Gastroesophageal sphincter (tissue), 4 donors: ENCODE measurements around the gene SYT1. TPM values are rescaled to one million over a fixed set of nuclear protein-coding genes. Genes with fewer than 3 reads are reported as not detected.

Experiments used
- ATAC-seq: fragments of 150-250 bp; one replicate; pipeline ENCODE4 v1.9.1; 2016; ENCODE audit warnings: mild to moderate bottlenecking, moderate library complexity
- H3K27ac ChIP-seq, 4 donors: fragments of 200-600 bp; sonication (generic) in 3 of 4; 1 replicate in 3 of 4; 2 replicates in 1 of 4; pipeline ENCODE4 v1.5.1; 2016 to 2019
- H3K27me3 ChIP-seq: fragments of 200-600 bp; sonication (generic); one replicate; pipeline ENCODE4 v1.5.1; 2019
- H3K36me3 ChIP-seq, 2 donors: fragments of 200-600 bp; sonication (generic); one replicate each; pipeline ENCODE4 v1.5.1; 2019; ENCODE audit warnings: control low read depth in 1 of 2
- H3K4me1 ChIP-seq, 3 donors: fragments of 200-600 bp; sonication (generic); 1 replicate in 2 of 3; 2 replicates in 1 of 3; pipeline ENCODE4 v1.5.1; 2016 to 2019; ENCODE audit warnings: control low read depth in 2 of 3
- H3K4me3 ChIP-seq, 2 donors: fragments of 200-600 bp; sonication (generic); one replicate each; pipeline ENCODE4 v1.5.1; 2019; ENCODE audit warnings: mild to moderate bottlenecking in 1 of 2, moderate library complexity in 1 of 2
- H3K9me3 ChIP-seq, 3 donors: fragments of 200-600 bp; sonication (generic); one replicate each; pipeline ENCODE4 v1.5.1; 2017 to 2019; ENCODE audit warnings: control low read depth in 2 of 3
- EP300 ChIP-seq: sonication (generic); formaldehyde crosslinking; IDR thresholded peaks from one replicate; pipeline ENCODE4 v1.6.1; 2017; ENCODE audit warnings: antibody characterized with exemption, mild to moderate bottlenecking
- POLR2A ChIP-seq, 2 donors: fragments of 450-650 bp; IDR thresholded peaks; one replicate each; pipeline ENCODE4 v1.6.1; 2017; ENCODE audit warnings: antibody characterized with exemption in 2 of 2, mild to moderate bottlenecking in 2 of 2, moderate library complexity in 1 of 2
- POLR2AphosphoS5 ChIP-seq: sonication (generic); formaldehyde crosslinking; IDR thresholded peaks from one replicate; pipeline ENCODE4 v1.6.1; 2017; ENCODE audit warnings: antibody characterized with exemption
- WGBS, 2 donors: methylation state at CpG; one replicate each; pipeline ENCODE4 v1.1.5; 2018; ENCODE audit warnings: low coverage in 1 of 2; 5-methylcytosine and 5-hydroxymethylcytosine counted together
- total RNA-seq, 4 donors: library from RNA; depleted of rRNA; stranded (reverse); fragments of >200 nt; gene quantifications; one replicate each; pipeline ENCODE4 v1.1.0, GENCODE V29; 2016
- TF ChIP-seq, protein P1 (sequence below), 4 experiments: fragments of 200-600 bp in 2 of 4; fragments of 450-650 bp in 2 of 4; sonication (generic) in 1 of 4; IDR thresholded peaks; one replicate each; pipeline ENCODE4 v1.5.1; 2017 to 2019; ENCODE audit warnings: antibody characterized with exemption in 4 of 4, mild to moderate bottlenecking in 2 of 4, moderate library complexity in 2 of 4

Gene SYT1
- total RNA-seq, 4 donors from 2014 or later = 1.9 to 6.6 (median 3.5) TPM

DNA sequence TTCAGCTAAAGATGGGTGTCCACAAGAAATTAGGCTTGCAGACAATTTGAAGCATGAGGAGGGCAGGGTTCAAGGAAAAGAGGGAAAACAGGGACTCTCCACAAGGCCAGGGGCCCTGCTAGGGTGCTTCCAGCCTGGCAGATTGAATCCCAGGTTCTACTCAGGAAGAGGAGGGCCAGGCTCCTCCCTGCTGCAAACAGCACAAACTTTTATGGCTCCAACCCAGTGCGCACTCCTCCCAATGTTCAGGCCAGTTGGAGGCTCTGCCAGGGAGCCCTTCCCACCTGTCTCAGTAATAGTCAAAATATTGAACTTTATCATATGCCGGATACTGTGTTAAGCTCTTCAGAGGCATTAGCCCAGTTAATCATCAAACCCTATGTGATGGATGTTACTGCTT is 244.4 kb downstream of the SYT1 start:
- Histone ChIP-seq H3K27me3 (no peaks in the 10 kb centered on the region), H3K36me3 (no peaks in the 10 kb centered on the region), H3K9me3 (no peaks in the 10 kb centered on the region), H3K4me1 (no peaks in the 10 kb centered on the region), H3K4me3 (no peak overlapping the region), H3K27ac (no peak overlapping the region)
- ATAC-seq = no peak
- TF ChIP-seq EP300 (no peak), POLR2A (IDR thresholded peaks at IDR 0.05) (no peak), POLR2AphosphoS5 (no peak)
- TF ChIP-seq, protein P1, sequence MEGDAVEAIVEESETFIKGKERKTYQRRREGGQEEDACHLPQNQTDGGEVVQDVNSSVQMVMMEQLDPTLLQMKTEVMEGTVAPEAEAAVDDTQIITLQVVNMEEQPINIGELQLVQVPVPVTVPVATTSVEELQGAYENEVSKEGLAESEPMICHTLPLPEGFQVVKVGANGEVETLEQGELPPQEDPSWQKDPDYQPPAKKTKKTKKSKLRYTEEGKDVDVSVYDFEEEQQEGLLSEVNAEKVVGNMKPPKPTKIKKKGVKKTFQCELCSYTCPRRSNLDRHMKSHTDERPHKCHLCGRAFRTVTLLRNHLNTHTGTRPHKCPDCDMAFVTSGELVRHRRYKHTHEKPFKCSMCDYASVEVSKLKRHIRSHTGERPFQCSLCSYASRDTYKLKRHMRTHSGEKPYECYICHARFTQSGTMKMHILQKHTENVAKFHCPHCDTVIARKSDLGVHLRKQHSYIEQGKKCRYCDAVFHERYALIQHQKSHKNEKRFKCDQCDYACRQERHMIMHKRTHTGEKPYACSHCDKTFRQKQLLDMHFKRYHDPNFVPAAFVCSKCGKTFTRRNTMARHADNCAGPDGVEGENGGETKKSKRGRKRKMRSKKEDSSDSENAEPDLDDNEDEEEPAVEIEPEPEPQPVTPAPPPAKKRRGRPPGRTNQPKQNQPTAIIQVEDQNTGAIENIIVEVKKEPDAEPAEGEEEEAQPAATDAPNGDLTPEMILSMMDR (IDR thresholded peaks at IDR 0.05) = no peak
- WGBS, 2 donors = 86 to 100% methylated on average over 1 to 2 of the region's 2 CpGs

DNA sequence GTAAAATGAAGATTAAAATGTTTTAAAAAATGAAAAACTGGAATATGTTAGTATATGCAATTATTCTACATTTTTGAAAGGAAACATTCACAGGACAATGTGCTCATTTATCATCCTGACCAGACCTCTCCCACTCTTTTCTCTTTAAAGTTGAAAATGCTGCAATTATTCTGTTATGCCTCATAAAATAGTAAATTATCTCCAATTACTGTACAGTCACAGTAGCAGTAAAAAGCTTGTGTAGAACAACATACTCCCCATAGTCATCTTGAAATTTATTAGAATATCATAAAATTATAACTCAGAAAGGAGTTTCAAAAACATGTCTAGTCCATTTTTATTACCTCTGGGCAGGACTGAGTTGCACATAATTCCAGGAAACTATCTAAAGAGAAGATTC is 250.3 kb downstream of the SYT1 start:
- no peak for TF ChIP-seq POLR2A (IDR thresholded peaks at IDR 0.05)
- no peak for TF ChIP-seq POLR2AphosphoS5
- TF ChIP-seq, protein P1 (IDR thresholded peaks at IDR 0.05) = no peak
- TF ChIP-seq EP300 = no peak
- no peak for ATAC-seq

GRCh38 chr12:79115743-79116142 is 251.2 kb downstream of the SYT1 start:
- H3K27me3 ChIP-seq = no peaks in the 10 kb centered on the region
- H3K36me3 ChIP-seq = no peaks in the 10 kb centered on the region
- no peaks in the 10 kb centered on the region for H3K9me3 ChIP-seq
- TF ChIP-seq POLR2A (IDR thresholded peaks at IDR 0.05) = no peak
- no peak for TF ChIP-seq EP300
- TF ChIP-seq, protein P1 (IDR thresholded peaks at IDR 0.05) = no peak
- H3K27ac ChIP-seq = no peak overlapping the region
- H3K4me3 ChIP-seq = no peak overlapping the region
- ATAC-seq = no peak
- H3K4me1 ChIP-seq = no peaks in the 10 kb centered on the region

More for the DNA sequence above, 250.3 kb downstream of the SYT1 start:
- Histone ChIP-seq H3K4me3 (no peak overlapping the region), H3K9me3 (no peaks in the 10 kb centered on the region), H3K27me3 (no peaks in the 10 kb centered on the region), H3K27ac (no peak overlapping the region), H3K36me3 (no peaks in the 10 kb centered on the region), H3K4me1 (no peaks in the 10 kb centered on the region)

DNA sequence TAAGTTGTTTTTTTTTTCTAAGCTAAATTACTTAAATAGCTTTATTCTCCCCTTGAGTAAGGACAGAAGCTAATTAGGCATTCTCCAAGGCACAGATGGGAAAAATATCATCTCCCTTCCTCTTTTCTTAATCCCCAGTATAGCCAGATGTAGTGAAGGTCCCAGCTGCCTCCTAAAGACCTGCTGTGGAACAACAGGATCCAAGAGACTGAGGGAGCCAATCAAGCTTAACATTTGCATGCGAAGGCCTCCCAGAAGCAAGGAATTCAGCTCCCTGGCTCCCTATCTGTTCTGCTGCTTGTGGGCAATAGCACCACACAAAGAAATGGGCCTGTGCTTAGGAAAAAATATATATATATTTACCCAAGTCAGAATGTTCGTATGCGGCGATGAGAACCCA is 255.2 kb downstream of the SYT1 start:
- H3K36me3 ChIP-seq = no peaks in the 10 kb centered on the region
- no peaks in the 10 kb centered on the region for H3K4me1 ChIP-seq
- no peaks in the 10 kb centered on the region for H3K9me3 ChIP-seq
- TF ChIP-seq, protein P1 (IDR thresholded peaks at IDR 0.05) = no peak
- TF ChIP-seq EP300 (no peak), POLR2AphosphoS5 (no peak), POLR2A (IDR thresholded peaks at IDR 0.05) (no peak)
- no peak overlapping the region for H3K4me3 ChIP-seq
- WGBS, 2 donors = 95 to 100% methylated on average over 3 of the region's 4 CpGs
- ATAC-seq = no peak
- H3K27me3 ChIP-seq = no peaks in the 10 kb centered on the region
- H3K27ac ChIP-seq = no peak overlapping the region

DNA sequence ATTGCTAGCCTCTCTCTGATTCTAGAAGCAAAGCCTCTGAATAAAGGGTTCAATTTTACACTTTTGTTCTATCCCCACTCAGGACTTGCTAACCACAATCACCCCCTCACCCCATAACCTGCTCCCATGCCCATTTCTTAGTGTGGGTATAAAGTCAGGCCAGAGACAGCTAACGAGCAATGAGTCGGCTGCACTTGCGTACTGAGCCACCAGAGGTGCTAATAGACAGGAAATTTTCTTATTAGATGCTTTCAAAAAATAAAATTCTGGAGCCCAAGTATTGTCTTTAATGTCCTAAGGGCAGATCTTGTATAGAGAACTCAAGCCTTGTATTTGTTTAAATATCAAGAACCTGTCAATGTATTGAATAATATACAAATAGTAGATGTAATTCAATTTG is 256.9 kb downstream of the SYT1 start:
- Histone ChIP-seq H3K4me3 (no peak overlapping the region), H3K9me3 (no peaks in the 10 kb centered on the region), H3K36me3 (no peaks in the 10 kb centered on the region), H3K27ac (no peak overlapping the region), H3K27me3 (no peaks in the 10 kb centered on the region), H3K4me1 (no peaks in the 10 kb centered on the region)
- TF ChIP-seq POLR2AphosphoS5 (no peak), POLR2A (IDR thresholded peaks at IDR 0.05) (no peak), EP300 (no peak)
- TF ChIP-seq, protein P1 (IDR thresholded peaks at IDR 0.05) = no peak
- 69 to 90% methylated on average over 3 of the region's 3 CpGs for WGBS, 2 donors
- no peak for ATAC-seq
